Measurements from ENCODE around the gene GALNT5. TPM values are rescaled to one million over a fixed set of nuclear protein-coding genes. Genes with fewer than 3 reads are reported as not detected.

Gene GALNT5
- total RNA-seq, 1 experiment from 2014 or later: 0.08 TPM

DNA sequence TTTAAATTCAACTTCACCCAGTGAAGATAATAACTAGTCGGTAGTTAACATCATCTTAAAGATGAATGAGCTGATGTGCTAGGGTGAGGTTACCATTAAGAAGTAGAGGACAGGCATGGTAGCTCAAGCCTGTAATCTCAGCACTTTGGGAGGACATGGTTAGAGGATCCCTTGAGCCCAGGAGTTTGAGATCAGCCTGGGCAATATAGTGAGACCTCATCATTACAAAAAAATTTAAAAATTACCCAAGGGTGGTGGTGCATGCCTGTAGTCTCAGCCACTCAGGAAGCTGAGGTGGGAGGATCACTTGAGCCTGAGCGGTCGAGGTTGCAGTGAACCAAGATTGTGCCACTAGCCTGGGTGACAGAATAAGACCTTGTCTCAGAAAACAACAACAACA lies 4.7 kb downstream of the GALNT5 start:
- BruUV-seq (replicated peaks): no TSS peak
- Histone ChIP-seq H3K4me3 (ENCODE audit: low read depth in 2 of 2, low read length in 2 of 2) (no peak overlapping the region), H3K4me1 (ENCODE audit: control insufficient read depth, insufficient read depth, low read length) (no peaks in the 10 kb centered on the region), H3K27me3 (ENCODE audit: control insufficient read depth, insufficient read depth, low read length) (no peaks in the 10 kb centered on the region), H3K27ac (ENCODE audit: low read length) (no peak overlapping the region), H3K9me3 (ENCODE audit: control insufficient read depth, insufficient read depth, low read depth, low read length) (no peaks in the 10 kb centered on the region), H3K36me3 (ENCODE audit: control insufficient read depth, insufficient read depth, low read length) (no peaks in the 10 kb centered on the region)
- POLR2A ChIA-PET: interaction anchor here (0.7 kb wide), 1 partner anchor 79 kb away, joined by 11 read pairs; no protein-coding TSS in a partner anchor
- TF ChIP-seq POLR2AphosphoS5 (IDR thresholded peaks at IDR 0.05; ENCODE audit: low read depth, low read length) (no peak), TCF7L2 (IDR thresholded peaks at IDR 0.05; ENCODE audit: low read depth, low read length) (no peak), SIN3A (IDR thresholded peaks at IDR 0.05; ENCODE audit: borderline replicate concordance, insufficient read depth, low read depth, low read length) (no peak)
- TF ChIP-seq, protein P1, sequence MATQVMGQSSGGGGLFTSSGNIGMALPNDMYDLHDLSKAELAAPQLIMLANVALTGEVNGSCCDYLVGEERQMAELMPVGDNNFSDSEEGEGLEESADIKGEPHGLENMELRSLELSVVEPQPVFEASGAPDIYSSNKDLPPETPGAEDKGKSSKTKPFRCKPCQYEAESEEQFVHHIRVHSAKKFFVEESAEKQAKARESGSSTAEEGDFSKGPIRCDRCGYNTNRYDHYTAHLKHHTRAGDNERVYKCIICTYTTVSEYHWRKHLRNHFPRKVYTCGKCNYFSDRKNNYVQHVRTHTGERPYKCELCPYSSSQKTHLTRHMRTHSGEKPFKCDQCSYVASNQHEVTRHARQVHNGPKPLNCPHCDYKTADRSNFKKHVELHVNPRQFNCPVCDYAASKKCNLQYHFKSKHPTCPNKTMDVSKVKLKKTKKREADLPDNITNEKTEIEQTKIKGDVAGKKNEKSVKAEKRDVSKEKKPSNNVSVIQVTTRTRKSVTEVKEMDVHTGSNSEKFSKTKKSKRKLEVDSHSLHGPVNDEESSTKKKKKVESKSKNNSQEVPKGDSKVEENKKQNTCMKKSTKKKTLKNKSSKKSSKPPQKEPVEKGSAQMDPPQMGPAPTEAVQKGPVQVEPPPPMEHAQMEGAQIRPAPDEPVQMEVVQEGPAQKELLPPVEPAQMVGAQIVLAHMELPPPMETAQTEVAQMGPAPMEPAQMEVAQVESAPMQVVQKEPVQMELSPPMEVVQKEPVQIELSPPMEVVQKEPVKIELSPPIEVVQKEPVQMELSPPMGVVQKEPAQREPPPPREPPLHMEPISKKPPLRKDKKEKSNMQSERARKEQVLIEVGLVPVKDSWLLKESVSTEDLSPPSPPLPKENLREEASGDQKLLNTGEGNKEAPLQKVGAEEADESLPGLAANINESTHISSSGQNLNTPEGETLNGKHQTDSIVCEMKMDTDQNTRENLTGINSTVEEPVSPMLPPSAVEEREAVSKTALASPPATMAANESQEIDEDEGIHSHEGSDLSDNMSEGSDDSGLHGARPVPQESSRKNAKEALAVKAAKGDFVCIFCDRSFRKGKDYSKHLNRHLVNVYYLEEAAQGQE (IDR thresholded peaks at IDR 0.05; ENCODE audit: insufficient read depth in 1 of 2, low read depth in 2 of 2, low read length in 1 of 2): no peak
- TF ChIP-seq, protein P2, sequence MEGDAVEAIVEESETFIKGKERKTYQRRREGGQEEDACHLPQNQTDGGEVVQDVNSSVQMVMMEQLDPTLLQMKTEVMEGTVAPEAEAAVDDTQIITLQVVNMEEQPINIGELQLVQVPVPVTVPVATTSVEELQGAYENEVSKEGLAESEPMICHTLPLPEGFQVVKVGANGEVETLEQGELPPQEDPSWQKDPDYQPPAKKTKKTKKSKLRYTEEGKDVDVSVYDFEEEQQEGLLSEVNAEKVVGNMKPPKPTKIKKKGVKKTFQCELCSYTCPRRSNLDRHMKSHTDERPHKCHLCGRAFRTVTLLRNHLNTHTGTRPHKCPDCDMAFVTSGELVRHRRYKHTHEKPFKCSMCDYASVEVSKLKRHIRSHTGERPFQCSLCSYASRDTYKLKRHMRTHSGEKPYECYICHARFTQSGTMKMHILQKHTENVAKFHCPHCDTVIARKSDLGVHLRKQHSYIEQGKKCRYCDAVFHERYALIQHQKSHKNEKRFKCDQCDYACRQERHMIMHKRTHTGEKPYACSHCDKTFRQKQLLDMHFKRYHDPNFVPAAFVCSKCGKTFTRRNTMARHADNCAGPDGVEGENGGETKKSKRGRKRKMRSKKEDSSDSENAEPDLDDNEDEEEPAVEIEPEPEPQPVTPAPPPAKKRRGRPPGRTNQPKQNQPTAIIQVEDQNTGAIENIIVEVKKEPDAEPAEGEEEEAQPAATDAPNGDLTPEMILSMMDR (IDR thresholded peaks at IDR 0.05): no peak
- CTCF ChIA-PET: no interaction called here
- intact Hi-C loops (cut with micrococcal nuclease; ENCODE audit: unreplicated experiment): no loop called here
- DNase-seq (ENCODE audit: low read depth, low spot score): no peak
- in situ Hi-C loops (cut with HindIII; ENCODE audit: low pct_unique_long_range_greater_than_20kb, low sequenced_read_pairs): no loop called here
- no peak for ATAC-seq

DNA sequence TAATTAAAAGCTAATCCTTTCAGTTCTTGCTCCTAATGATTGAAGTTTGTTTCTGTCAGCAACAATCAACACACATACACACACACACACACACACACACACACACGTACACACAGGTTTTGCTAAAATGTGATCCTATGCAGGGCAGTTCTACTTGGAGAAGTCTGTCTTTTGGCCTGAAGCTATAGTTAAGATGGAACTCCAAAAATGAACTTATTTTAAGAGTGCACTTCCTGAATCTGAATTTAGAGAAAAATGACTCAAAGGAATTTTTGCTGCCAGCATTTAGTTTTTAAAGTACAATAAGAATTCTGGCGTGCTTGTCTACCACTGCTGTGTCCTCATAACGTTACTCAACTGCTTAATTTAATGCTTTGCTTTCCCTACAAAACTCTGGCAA lies 6.6 kb downstream of the GALNT5 start:
- Histone ChIP-seq H3K36me3 (ENCODE audit: control insufficient read depth, insufficient read depth, low read length) (no peaks in the 10 kb centered on the region), H3K27me3 (ENCODE audit: control insufficient read depth, insufficient read depth, low read length) (no peaks in the 10 kb centered on the region), H3K4me3 (ENCODE audit: low read depth in 2 of 2, low read length in 2 of 2) (no peak overlapping the region), H3K4me1 (ENCODE audit: control insufficient read depth, insufficient read depth, low read length) (no peaks in the 10 kb centered on the region), H3K27ac (ENCODE audit: low read length) (no peak overlapping the region), H3K9me3 (ENCODE audit: control insufficient read depth, insufficient read depth, low read depth, low read length) (no peaks in the 10 kb centered on the region)
- ChIA-PET CTCF (no interaction called here), POLR2A (no interaction called here)
- BruUV-seq (replicated peaks): no TSS peak
- no peak for DNase-seq (ENCODE audit: low read depth, low spot score)
- ATAC-seq: no peak
- in situ Hi-C loops (cut with HindIII; ENCODE audit: low pct_unique_long_range_greater_than_20kb, low sequenced_read_pairs) (no loop called here), intact Hi-C loops (cut with micrococcal nuclease; ENCODE audit: unreplicated experiment) (no loop called here)
- TF ChIP-seq, protein P1 (IDR thresholded peaks at IDR 0.05; ENCODE audit: insufficient read depth in 1 of 2, low read depth in 2 of 2, low read length in 1 of 2): no peak
- TF ChIP-seq TCF7L2 (IDR thresholded peaks at IDR 0.05; ENCODE audit: low read depth, low read length) (no peak), POLR2AphosphoS5 (IDR thresholded peaks at IDR 0.05; ENCODE audit: low read depth, low read length) (no peak), SIN3A (IDR thresholded peaks at IDR 0.05; ENCODE audit: borderline replicate concordance, insufficient read depth, low read depth, low read length) (no peak)
- TF ChIP-seq, protein P2 (IDR thresholded peaks at IDR 0.05): no peak

All from Panc1 (cell line).